Measurements from ENCODE around the gene FHIT.

The FHIT gene

GRCh38 chr3:61158667-61159066, 92.6 kb downstream of the FHIT start:
- TF ChIP-seq, protein P1, sequence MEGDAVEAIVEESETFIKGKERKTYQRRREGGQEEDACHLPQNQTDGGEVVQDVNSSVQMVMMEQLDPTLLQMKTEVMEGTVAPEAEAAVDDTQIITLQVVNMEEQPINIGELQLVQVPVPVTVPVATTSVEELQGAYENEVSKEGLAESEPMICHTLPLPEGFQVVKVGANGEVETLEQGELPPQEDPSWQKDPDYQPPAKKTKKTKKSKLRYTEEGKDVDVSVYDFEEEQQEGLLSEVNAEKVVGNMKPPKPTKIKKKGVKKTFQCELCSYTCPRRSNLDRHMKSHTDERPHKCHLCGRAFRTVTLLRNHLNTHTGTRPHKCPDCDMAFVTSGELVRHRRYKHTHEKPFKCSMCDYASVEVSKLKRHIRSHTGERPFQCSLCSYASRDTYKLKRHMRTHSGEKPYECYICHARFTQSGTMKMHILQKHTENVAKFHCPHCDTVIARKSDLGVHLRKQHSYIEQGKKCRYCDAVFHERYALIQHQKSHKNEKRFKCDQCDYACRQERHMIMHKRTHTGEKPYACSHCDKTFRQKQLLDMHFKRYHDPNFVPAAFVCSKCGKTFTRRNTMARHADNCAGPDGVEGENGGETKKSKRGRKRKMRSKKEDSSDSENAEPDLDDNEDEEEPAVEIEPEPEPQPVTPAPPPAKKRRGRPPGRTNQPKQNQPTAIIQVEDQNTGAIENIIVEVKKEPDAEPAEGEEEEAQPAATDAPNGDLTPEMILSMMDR (IDR thresholded peaks at IDR 0.05; ENCODE audit: low read depth, low read length): no peak
- H3K4me3 ChIP-seq (ENCODE audit: low read depth, low read length): no peak overlapping the region

DNA sequence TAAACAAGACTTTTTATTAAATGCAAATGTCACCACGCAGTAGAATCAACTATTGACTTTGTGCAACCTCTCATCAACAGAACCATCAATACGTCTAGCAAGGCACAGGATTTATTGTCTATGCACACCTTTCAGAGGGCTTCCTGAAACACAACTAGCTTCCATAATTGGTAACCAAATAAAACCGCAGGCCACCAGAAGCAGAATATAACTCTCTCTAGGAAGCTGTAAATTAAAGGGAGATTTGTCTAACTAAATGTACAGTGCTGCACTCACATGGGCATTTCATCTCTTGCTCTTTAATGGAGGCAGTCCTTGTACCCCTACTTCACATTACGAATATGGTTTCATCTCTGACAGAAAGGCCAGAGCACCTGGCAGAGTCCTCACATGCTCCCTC, 93.0 kb downstream of the FHIT start:
- no peak overlapping the region for H3K4me3 ChIP-seq (ENCODE audit: low read depth, low read length)
- TF ChIP-seq, protein P1 (IDR thresholded peaks at IDR 0.05; ENCODE audit: low read depth, low read length): no peak

- no peak overlapping the region for H3K4me3 ChIP-seq (ENCODE audit: low read depth, low read length)
- TF ChIP-seq, protein P1 (IDR thresholded peaks at IDR 0.05; ENCODE audit: low read depth, low read length): no peak
These were observed 93.8 kb downstream of the FHIT start for GRCh38 chr3:61157414-61157813.

DNA sequence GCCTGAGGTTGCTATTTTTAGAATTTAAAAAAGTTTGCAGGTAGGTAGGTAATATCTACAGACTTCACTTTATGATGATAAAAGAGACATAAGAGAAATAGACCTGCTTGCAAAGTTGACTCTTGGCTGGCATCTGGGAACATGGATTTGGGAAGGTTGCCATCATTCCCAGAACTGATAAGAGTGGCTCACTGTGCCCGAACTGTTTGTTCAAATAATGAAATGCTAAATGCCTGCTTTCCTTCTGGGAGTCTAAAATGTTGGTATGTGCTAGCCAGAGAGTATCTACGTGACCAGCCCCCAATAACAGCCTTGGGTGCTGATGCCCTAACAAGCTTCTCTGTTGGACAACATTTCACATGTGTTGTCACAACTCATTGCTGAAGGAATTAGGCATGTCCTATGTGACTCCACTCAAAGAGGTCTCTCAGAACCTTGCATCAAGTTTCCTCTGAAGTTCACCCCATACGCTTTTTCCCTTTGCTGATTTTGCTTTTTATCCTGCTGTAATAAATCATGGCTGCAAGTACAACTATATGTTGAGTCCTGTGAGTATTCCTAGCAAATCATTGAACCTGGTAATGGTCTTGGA, 95.5 kb downstream of the FHIT start:
- TF ChIP-seq, protein P1 (IDR thresholded peaks at IDR 0.05; ENCODE audit: low read depth, low read length): no peak
- no peak overlapping the region for H3K4me3 ChIP-seq (ENCODE audit: low read depth, low read length)

GRCh38 chr3:61154457-61155198, 96.6 kb downstream of the FHIT start:
- TF ChIP-seq, protein P1 (IDR thresholded peaks at IDR 0.05; ENCODE audit: low read depth, low read length): no peak
- H3K4me3 ChIP-seq (ENCODE audit: low read depth, low read length): no peak overlapping the region

GRCh38 chr3:61152071-61152470, 99.2 kb downstream of the FHIT start:
- TF ChIP-seq, protein P1 (IDR thresholded peaks at IDR 0.05; ENCODE audit: low read depth, low read length): no peak
- no peak overlapping the region for H3K4me3 ChIP-seq (ENCODE audit: low read depth, low read length)

GRCh38 chr3:61149236-61149635, 102.0 kb downstream of the FHIT start:
- H3K4me3 ChIP-seq (ENCODE audit: low read depth, low read length): no peak overlapping the region
- TF ChIP-seq, protein P1 (IDR thresholded peaks at IDR 0.05; ENCODE audit: low read depth, low read length): no peak
